Activated CD4-positive, alpha-beta T cell treated with anti-CD3 and anti-CD28 coated beads, Interleukin-2, amount 50 U/mL, for 16 hours (primary cell): ENCODE data around the gene KIFC3.
A peak's percentile ranks its signal among the peaks of the same experiment; 100 is the strongest.
"Not testable (repeated sequence)": the region's sequence is repeated elsewhere in the genome, so short reads cannot be mapped to it uniquely, and the experiment has no call there.

Experiments used
- DNase-seq: peaks from one replicate; pipeline ENCODE4 v3.0.0-alpha.2; 2020

The KIFC3 gene, protein sequence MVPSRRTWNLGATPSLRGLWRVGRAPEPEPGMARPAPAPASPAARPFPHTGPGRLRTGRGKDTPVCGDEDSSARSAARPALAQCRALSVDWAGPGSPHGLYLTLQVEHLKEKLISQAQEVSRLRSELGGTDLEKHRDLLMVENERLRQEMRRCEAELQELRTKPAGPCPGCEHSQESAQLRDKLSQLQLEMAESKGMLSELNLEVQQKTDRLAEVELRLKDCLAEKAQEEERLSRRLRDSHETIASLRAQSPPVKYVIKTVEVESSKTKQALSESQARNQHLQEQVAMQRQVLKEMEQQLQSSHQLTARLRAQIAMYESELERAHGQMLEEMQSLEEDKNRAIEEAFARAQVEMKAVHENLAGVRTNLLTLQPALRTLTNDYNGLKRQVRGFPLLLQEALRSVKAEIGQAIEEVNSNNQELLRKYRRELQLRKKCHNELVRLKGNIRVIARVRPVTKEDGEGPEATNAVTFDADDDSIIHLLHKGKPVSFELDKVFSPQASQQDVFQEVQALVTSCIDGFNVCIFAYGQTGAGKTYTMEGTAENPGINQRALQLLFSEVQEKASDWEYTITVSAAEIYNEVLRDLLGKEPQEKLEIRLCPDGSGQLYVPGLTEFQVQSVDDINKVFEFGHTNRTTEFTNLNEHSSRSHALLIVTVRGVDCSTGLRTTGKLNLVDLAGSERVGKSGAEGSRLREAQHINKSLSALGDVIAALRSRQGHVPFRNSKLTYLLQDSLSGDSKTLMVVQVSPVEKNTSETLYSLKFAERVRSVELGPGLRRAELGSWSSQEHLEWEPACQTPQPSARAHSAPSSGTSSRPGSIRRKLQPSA

GRCh38 chr16:57802341-57803133 lies at the start of gene KIFC3:
Gene KIFC3 (minus strand): TSS chr16:57802491. CDS start chr16:57798243, 4,248 bp downstream.
- DNase-seq, result peak; percentile 59

GRCh38 chr16:57848181-57848580 lies 45.9 kb upstream of the KIFC3 start:
- DNase-seq, result no peak

DNA sequence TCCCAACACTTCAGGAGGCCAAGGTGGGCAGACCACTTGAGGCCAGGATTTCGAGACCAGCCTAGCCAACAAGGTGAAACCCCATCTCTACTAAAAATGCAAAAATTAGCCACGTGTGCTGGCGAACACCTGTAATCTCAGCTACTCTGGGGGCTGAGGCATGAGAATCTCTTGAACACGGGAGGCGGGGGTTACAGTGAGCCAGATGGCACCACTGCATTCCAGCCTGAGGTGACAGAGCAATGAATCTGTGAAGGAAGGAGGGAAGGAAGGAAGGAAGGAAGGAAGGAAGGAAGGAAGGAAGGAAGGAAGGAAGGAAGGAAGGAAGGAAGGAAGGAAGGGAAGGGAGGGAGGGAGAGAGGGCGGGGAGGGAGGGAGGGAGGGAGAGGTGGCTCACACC lies 44.6 kb upstream of the KIFC3 start:
- DNase-seq, result not testable (repeated sequence)

DNA sequence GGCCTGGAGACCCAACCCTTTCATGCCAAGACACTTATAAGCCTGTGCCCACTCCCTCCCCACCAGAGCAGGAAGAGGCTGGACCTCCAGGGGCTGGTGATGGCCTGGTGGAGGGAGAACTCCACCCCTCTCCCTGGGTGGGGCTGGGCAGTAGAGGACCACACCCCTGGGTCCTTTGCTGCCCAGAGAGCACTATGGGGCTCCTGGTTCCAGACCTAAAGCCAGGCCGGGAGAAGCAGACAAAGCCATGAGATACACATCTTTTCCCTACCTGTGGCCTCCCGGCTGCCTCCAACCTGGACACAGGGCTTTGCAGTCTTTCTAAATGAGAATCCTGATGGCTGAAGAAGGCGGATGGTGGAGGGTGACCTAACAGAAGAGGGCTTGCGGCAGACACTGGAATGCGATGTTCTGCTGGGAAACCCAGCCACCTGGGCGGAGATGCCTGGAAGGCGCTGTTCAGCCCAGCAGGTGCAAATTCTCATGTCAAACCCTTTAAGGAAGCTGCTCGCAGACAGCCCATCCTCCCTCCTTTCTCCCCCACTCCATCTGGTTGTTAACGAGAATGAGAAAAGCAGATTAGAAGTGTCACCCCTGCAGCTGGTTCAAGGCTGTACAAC lies 43.9 kb upstream of the KIFC3 start:
- DNase-seq, result no peak

GRCh38 chr16:57845115-57845514 lies 42.8 kb upstream of the KIFC3 start:
- DNase-seq, result no peak

GRCh38 chr16:57844416-57845030 lies 42.2 kb upstream of the KIFC3 start:
- no peak for DNase-seq

GRCh38 chr16:57843400-57843799 lies 41.1 kb upstream of the KIFC3 start:
- DNase-seq, result no peak

DNA sequence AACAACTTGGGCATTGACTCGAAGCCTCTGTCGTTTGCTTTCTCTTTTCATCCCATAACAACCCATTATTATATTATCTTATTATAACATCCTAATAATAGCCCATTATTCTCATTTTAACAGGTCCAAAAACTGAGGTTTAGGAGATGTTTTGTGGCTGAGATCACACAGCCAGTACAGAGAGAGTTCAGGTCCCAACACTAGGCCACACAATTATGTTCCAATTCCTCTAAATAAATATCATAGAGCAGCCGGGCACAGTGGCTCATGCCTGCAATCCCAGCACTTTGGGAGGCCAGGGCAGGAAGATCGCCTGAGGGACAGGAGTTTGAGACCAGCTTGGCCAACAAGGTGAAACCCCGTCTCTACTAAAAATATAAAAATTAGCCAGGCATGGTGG lies 40.3 kb upstream of the KIFC3 start:
- no peak for DNase-seq

DNA sequence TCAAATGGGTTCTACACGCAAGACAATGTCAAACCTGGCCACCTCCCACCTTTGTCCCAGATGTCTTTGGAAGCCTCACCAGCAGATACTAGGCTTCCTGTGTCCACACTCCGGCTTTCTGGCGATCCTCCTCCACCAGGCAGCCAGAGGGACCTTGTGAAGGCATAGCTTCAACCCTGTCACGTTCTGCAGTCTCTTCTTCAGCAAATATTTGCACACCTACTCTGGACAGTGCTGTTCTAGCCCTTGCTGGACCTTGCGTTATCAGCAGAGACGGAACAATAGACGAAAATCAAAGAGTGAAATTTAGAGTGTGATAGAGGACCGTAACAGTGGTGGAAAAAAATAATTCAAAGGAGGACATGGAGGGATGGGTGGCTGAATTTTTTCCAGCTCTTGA lies 38.5 kb upstream of the KIFC3 start:
- no peak for DNase-seq

DNA sequence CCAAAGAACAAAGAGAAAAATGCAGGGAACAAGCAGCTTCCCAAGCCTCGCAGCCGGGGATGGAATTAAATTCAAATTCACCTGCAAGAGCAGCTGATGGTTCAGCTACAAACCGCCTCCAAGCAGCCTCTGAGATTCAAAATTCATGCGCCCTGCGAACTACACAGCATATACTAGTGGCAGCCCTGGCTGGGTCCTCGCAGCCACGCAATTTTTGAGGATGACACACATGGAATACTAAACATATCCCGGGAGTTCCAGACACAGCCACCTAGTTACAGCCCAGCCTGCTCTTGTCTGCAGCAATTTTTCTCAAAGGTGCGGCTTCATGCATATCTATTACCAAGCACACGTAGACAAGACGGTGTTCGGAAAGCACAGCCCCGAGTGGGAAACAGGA lies 35.9 kb upstream of the KIFC3 start:
- DNase-seq, result no peak

DNA sequence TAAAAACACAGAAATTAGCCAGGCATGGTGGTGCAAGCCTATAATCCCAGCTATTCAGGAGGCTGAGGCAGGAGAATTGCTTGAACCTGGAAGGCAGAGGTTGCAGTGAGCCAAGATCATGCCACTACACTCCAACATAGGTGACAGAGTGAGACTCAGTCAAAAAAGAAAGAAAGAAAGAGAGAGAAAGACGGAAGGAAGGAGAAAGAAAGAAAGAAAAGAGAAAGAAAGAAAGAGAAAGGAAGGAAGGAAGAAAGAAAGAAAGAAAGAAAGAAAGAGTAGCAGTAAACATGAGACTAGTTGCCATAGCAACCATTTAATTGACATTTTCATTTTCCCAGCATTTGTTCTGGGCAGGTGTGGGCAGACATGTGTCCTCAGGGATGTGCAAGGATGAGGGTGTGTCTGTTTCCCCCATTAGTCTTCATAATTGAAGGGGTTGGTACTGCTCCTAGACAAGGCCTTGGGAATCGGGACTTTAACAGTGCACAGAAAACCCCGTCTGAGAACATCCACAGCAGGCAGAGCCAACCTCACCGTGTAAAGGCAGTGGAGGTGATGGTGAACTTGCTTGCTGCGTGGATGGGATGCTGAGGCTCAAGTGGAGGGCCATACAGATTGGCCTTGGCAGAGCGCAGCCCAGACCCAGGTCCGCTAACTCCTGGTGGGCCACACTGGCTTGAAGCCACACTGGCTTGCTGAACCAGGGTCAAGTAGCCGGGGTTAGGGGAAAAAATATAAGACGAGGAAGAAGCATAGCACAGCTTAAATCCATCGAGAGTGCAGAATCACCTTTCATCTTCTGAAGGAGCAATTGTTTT lies 35.2 kb upstream of the KIFC3 start:
- DNase-seq, result no peak

DNA sequence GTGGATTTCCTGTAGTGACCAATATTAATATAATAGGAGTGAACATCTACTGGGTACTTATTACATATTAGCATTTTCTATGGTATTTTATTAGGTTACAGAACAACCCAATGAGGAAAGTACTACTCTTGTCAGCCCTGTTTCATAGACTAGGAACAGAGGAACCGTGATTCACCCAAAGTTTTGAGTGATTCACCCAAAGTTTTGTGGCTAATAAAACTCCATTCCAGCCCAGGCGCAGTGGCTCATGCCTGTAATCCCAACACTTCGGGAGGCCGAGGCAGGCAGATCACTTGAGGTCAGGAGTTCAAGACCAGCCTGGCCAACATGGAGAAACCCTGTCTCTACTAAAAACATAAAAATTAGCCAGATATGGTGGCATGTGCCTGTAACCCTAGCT lies 33.1 kb upstream of the KIFC3 start:
- DNase-seq, result not testable (repeated sequence)

GRCh38 chr16:57834936-57835335 lies 32.6 kb upstream of the KIFC3 start:
- DNase-seq, result no peak

DNA sequence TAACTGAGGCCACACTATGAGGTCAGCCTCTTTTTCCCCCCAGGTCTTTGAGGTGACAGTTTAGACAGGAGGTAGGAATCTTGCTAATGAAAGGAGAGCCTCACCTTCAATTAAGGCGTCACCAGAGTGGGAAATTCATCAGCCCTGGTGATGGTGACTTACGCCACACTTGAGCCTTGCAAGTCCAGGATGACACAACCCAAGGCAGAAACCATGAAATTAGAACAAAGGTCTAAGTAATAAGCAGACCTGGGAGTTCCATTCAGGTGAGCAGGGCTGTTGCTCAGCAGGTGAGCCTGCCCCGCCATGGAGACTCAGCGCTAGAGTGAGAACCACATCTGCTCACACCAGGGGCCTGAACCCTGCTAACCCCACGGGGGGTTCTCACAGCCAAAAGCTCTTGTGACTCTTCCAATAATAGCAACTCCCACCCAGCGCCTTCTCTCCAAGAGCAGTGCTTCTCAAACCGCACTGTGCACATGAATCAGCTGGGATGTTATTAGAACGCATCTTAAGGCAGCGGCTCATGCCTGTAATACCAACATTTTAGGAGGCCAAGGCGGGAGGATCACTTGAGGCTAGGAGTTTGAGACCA lies 28.7 kb upstream of the KIFC3 start:
- no peak for DNase-seq

DNA sequence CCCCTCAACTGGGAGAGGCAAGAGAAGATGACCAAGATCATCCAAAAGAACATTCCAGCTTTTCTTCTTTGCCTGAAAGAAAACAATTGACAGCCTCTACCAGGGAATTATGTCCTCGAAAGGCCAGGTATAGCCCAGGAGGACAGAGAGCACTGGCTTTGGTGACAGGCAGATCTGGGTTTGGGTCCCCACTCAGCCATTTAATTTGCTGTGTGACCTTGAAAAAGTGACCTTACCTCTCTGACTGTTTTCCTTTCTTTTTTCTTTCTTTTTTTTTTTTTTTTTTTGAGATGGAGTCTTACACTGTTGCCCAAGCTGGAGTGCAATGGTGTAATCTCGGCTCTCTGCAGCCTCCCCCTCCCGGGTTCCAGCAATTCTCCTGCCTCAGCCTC lies 27.7 kb upstream of the KIFC3 start:
- no peak for DNase-seq

DNA sequence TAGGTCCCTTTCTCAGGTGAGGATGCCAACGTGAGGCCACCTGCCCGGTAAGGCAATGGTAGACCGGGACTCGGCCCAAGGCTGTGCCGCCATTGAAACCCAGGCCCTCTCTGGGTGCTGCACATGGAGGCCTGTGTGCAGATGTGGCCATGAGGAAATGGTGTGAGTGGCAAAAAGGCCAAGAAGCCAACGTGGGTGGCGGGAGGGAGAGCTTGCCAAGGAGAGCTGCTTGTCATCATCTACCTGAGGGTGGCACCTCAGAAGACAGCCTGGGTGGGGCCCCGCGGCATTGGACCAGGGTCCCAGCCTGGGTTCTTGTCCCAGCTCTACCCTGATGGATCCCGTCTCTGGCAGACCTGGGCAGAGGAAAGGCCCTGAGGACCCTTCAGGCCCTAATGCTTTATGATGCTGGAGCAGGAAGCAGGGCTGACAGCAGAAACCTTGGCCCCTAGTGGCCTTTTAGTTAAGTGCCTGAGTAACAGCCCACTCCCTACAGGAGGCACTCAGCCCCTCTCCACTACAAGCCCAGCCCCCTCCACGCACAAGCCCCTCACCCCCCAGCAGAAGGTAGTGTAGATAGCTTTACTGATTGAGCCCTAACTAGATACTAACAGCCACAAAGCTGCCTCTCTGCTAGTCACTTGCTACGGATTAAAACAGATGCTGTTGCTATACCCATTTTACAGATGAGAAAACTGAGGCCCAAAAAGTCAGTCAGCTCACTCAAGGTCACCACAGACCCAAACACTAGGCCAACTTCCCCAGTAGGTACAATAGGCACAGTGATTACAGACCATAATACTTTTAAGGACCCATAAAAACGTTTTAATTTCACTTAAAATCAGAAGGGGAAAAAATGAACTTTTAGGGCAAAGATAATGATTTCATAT lies 26.2 kb upstream of the KIFC3 start:
- DNase-seq, result no peak

- no peak for DNase-seq
These were observed 24.7 kb upstream of the KIFC3 start for GRCh38 chr16:57826706-57827625.

DNA sequence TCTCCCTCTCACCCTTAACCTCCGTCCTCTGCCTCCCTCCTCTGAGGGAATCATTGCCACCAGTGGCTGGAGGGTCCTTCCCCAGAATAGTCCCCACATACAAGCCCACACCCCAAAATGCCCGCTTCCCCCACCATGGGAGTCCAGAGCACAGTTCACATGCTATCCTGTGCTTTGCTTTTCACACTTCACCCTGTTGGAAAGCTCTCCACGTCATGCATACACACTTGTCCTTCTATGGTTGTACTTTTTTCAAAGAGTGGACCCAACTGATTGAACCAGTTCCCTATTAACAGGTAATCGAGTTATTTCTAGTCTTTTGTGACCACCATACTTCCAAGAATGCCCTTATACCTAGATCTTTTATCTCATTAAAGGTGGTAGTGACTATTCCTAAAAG lies 23.8 kb upstream of the KIFC3 start:
- DNase-seq, result no peak
